Effector CD8-positive, alpha-beta T cell (primary cell): ENCODE measurements around the gene FOXN3.

Experiments
- DNase-seq: peaks from one replicate; lab custom pipeline; 2025; lab: John Stamatoyannopoulos, UW

The FOXN3 gene

GRCh38 chr14:89197623-89198022 lies 219.4 kb downstream of the FOXN3 start:
- no peak for DNase-seq

DNA sequence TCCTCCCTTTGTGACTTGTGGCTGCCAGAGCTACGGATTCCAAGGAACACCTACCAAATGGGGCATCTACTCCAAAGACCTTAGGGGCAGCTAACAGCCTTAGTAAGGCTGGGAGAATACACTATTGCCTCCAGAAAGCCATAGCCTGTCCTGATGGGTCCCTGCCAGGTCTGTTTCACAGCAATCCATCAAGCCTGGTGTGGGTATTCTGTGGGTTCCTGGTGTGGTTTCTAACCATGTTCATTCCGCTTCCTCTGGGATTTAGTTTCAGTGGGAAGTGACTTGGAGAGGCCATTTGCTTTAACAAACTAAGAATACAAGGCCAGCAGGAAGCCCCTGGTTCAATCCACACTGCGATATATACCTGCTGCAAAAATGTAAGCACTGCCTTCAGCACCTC lies 220.5 kb downstream of the FOXN3 start:
- no peak for DNase-seq

DNA sequence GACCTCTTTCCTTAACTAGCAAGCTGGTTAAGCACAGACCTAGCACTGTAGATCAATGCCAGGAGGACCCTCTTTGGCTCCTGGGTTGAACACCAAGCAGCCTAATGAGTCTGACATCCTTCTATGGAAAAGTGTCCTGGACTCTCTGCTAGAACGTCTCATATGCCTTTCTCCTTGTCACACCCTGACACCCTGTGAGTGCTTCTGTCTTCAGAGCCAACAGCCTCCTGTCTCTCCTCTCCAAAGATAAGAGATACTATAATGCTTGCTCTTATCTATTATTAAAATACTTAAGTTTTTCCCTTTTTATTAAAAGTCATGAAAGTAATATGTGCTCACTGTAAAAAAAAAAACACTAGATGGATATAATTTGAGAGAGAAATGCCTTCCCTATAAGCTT lies 222.7 kb downstream of the FOXN3 start:
- DNase-seq: no peak

GRCh38 chr14:89190765-89191513 lies 226.1 kb downstream of the FOXN3 start:
- DNase-seq: no peak

GRCh38 chr14:89188492-89188891 lies 228.5 kb downstream of the FOXN3 start:
- DNase-seq: no peak

GRCh38 chr14:89187501-89187900 lies 229.5 kb downstream of the FOXN3 start:
- no peak for DNase-seq

DNA sequence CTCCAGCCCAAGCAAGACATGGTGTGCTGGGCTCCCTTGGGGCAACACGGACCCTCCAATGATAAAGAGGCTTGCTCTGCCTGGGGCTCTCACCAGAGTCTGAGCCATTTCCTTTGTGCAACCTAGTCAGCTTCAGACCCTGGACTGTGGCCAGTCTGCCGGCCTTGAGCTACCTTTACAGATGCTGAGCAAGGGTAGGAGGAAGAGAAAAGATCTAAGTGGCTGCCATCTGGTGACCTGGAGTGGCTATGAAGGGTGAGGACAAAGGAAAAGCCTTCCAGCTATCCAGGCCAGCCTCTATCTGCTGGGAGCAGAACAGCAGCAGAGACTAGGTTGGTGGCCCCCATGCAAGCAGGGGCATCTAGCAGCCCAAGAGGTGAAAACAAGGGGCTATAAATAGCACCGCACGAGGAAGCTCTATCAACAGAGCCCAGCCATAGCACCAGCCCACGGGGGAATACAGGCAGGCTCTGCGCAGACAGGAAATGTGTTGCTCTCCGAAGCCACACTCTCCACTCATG lies 230.1 kb downstream of the FOXN3 start:
- DNase-seq: no peak

- no peak for DNase-seq
Measured at GRCh38 chr14:89185919-89186855, 230.8 kb downstream of the FOXN3 start.

DNA sequence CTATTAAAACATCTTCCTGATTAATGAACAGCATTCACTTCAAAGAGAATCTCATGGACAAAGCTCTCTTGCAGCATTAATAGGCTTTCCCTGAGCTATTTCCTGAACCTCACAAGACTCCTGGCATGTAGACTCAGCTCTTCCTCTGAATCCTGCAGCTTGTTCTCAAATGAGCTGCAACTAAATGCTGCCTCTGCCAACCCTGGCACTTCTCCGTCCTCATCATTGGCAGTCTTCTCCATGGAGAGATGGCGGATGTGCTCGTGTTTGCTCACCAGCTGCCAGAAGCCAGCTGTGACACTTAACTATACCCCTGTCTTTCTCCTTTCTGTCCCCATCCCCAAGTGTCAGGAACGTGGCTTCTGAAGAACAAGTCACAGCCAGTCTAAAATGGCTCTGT lies 232.1 kb downstream of the FOXN3 start:
- DNase-seq: no peak

DNA sequence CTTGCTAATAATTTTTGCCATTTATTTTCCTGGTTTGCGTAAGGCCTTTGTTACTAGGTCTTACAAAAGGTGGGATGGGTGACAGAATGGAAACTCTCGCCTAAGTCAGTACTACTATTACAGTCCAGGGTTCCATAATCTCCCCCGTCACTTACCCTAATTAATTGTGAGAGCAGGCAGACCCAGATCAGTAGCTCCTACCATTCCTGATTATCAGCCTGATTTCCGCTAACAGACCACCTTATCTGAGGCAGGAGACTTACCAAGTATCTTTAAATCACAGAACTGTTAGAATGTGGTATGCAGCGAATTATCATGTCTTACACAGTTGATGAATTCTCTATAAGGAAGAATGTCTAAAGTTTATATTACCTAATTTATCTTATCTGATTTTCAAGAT lies 234.7 kb downstream of the FOXN3 start:
- DNase-seq: no peak

DNA sequence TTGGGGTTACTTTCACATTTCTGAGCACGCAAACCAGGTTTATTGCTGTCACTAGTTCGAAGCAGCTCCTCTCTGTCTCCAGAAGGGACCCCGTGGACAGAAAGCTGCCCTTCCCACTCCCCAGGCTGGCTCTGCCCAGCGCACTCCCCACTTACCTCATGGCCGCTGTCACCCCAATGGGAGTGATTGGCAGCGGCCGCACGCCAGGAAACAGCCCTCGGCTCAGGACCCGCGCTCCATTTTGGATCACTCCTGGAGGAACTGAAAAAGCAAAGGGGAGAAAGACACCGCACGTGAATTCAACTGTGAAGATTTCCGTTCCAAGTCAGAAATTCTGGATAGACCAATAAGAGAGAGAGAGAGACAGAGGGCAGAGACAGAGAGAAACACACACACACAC lies 236.5 kb downstream of the FOXN3 start:
- no peak for DNase-seq

DNA sequence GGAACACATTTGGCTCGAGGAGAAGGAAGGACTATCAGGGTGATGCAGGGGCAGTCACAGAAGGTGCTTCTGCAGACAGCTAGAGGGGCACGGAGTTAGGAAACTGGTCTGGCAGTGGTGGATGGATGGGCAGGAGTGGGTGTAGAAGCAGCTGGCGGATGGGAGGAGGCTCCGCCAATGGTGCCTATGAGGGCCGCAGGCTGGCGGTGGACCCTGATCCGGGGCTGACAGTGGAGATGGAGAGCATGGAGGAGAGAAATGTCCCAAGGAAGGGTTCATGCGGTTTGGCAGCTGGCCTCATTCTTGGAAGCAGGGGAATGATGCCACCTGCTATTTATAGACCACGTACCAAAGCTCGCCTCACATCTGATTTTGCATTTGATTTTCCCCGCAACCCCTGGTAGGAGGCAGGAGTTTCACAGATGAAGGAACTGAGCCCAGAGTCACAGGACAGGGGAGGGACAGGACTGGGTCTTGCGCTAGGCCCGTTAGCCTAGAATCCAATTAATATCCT lies 237.1 kb downstream of the FOXN3 start:
- DNase-seq: no peak

GRCh38 chr14:89178800-89179535 lies 238.1 kb downstream of the FOXN3 start:
- DNase-seq: no peak

- DNase-seq: no peak
Measured at GRCh38 chr14:89178376-89178775, 238.7 kb downstream of the FOXN3 start.

GRCh38 chr14:89175881-89176799 lies 240.9 kb downstream of the FOXN3 start:
- no peak for DNase-seq

DNA sequence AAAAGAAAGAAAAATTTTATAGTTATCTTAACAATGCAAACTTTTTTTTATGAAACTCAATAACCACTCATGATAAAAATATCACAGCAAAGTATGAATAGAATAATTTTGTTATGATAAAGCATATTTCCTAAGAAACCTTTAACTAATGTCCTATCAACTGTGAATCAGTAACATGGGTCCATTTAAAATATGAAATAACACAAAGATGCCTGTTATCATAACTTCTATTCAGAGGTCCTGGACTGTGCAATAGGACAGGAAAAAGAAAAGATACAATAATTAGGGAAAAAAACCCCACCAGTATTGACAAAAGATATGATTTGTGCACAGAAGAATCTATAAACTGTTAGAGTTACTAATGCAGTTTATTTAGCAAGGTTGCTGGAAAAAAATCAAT lies 245.4 kb downstream of the FOXN3 start:
- DNase-seq: no peak

- no peak for DNase-seq
Measured at GRCh38 chr14:89171168-89171567, 245.9 kb downstream of the FOXN3 start.

DNA sequence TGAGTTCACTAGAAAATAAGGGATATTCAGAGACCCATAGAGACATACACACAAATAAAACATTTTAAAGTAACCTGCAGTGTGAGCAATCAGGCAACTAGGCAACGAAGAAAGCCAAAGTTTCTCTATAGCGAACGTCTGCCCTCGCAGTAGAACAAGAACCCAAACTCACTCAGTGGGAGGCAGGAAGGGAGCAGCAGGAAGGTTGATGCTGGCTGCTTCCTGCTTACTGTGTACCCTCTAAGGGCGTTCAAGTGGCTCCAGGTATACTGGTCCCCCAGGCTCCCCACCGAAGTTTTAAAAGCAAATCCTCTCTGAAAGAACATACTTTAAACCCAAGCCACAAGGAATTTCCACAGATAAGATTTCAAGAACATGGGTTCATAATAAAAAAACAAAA lies 249.3 kb downstream of the FOXN3 start:
- no peak for DNase-seq

GRCh38 chr14:89166633-89167032 lies 250.4 kb downstream of the FOXN3 start:
- no peak for DNase-seq

DNA sequence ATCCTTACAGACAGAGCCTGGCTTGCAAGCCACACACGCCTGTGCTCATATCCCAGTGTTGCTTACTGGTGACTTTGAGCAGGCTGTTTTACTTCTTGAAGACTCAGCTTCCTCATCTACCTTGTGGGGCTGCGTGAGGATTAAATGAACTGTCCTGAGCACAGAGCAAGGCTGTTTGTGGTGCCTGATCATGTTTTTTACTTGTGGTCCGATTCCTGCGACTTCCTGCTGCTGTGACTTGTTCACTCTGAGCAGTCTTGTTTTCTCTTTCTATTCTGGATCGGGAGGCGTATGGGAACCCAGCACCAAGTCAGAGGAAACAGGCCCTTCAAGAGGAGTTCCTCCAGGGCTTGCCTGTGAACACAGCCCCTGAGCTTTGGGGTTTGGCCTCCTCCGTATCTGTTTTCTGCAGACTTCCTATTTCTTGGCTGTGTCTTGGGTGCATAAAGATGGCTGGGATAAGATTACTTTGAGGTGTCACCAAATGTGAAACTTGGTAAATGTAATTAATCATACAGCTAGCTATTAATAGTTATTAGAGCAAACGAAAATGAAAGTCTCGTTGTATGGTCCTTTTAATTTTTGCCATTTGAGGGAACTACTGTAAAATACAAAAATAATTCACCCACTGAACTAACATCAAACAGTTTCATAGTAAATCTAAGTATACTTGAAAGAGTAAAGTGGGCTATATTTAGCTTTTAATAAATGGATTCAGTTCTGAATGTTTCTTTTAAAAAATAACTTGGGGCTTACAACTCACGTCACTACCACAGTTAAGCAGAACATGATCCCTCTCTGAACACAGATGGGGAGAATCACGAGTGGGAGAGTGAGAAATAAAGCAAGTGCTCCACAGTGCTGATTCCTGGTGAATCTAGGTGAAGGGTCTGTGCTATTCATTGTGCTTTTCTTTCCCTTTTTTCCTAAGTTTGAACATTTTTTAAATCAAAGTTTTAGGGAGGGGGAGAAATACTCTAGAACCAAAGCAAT lies 251.5 kb downstream of the FOXN3 start:
- DNase-seq: no peak
